Skeletal muscle tissue (tissue), 4 donors: Measurements from ENCODE around the gene UMOD. TPM values are rescaled to one million over a fixed set of nuclear protein-coding genes. Genes with fewer than 3 reads are reported as not detected.
"Not testable (repeated sequence)": the region's sequence is repeated elsewhere in the genome, so short reads cannot be mapped to it uniquely, and the experiment has no call there.

ENCODE experiments used
- H3K27ac ChIP-seq: one replicate; pipeline ENCODE4 v1.7.0; 2013; ENCODE audit warnings: mild to moderate bottlenecking, low read depth, low read length, inconsistent platforms
- H3K27me3 ChIP-seq, 3 donors: one replicate each; pipeline ENCODE4 v1.7.0; 2013; ENCODE audit warnings: low read length in 3 of 3; ENCODE audit not compliant: control insufficient read depth in 3 of 3, insufficient read depth in 3 of 3
- H3K36me3 ChIP-seq, 3 donors: one replicate each; pipeline ENCODE4 v1.7.0; 2013; ENCODE audit warnings: low read length in 3 of 3; ENCODE audit not compliant: control insufficient read depth in 3 of 3, insufficient read depth in 3 of 3
- H3K4me1 ChIP-seq, 3 donors: one replicate each; pipeline ENCODE4 v1.7.0; 2013; ENCODE audit warnings: low read length in 3 of 3, mild to moderate bottlenecking in 3 of 3; ENCODE audit not compliant: control insufficient read depth in 3 of 3, insufficient read depth in 3 of 3
- H3K4me3 ChIP-seq, 3 donors: one replicate each; pipeline ENCODE4 v1.7.0; 2013; ENCODE audit warnings: low read length in 3 of 3
- H3K9ac ChIP-seq, 3 donors: one replicate each; pipeline ENCODE4 v1.7.0; 2013; ENCODE audit warnings: low read length in 3 of 3, mild to moderate bottlenecking in 3 of 3, moderate library complexity in 2 of 3, low read depth in 1 of 3
- H3K9me3 ChIP-seq, 3 donors: one replicate each; pipeline ENCODE4 v1.7.0; 2013; ENCODE audit warnings: low read length in 3 of 3; ENCODE audit not compliant: control insufficient read depth in 3 of 3
- total RNA-seq: library from RNA; depleted of rRNA; stranded (reverse); fragments of >200 nt; gene quantifications from one replicate; pipeline ENCODE4 v1.2.3, GENCODE V29; 2014
- donor health status: Osteomylitis.

UMOD gene
- total RNA-seq, 1 donor from 2014 or later = not detected

DNA sequence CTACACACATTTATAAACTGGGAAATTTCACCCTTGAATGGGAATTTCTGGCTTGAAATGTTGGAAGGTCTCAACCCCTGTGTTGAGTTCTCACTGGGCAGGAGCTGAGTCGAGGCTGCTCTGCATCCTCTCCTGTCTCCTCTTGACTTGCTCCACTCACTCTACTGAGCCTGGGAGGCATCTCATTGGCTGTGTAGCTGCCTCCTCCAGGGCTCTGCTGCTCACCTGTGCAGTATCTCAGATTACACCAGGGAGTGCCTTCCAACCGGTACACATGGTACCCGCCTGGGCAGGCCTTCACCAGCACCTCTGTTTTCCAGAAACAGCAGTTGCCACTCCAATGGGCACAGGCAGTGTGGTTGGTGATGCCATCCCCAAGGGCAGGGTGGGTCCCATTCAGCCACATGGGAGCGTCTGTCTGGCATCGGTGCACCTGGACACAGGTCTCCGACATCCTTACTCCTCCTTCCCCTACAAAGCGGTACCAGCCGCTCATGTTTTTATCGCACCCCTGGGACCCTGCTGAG lies 28.9 kb downstream of the UMOD start:
- no peak overlapping the region for H3K4me3 ChIP-seq
- H3K4me1 ChIP-seq = no peaks in the 10 kb centered on the region
- H3K9me3 ChIP-seq = no peaks in the 10 kb centered on the region
- no peak overlapping the region for H3K9ac ChIP-seq
- no peaks in the 10 kb centered on the region for H3K36me3 ChIP-seq
- peaks cover 0 to 3% (median 3%) of the 10 kb centered on the region in 3 donors for H3K27me3 ChIP-seq
- H3K27ac ChIP-seq = no peak overlapping the region

DNA sequence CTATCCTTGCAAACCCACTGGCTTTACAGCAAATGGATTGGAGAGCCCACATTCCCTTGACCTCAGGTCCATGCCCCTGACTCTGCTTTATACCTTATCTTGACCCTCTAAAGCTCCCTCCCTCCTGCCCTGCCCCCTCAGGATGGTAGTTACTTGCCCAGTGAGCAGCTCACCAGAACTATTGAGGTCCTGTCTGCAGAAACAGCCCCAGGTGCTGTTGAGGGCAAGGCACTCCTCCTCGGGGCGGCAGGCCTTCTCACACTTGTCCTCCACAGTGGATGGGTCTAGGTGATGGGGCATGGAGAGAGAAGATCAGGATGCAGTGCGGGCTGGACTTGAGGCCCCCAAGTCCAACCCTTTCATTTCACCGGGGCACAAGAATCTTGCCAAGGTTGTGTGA lies 29.8 kb downstream of the UMOD start:
- no peak overlapping the region for H3K9ac ChIP-seq
- H3K9me3 ChIP-seq = no peaks in the 10 kb centered on the region

DNA sequence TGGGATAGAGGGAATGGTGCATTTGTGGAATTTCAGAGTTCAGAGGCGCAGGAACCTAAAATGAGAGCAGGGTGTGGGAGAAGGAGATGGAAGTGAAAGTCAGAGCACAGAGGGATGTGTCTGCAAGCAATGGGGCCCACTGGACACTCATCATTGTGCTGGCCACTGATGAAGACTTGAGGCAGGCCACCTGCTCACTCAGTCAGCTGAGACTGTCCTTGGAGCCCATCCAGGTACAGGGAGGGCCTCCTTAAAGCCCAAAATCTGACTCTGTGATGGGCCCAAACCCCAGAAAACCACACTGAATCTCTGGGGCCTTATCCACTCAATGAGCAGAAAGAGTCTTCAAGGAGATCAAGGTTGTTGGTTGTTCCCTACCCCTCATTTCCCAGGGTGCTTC lies 30.8 kb downstream of the UMOD start:
- Histone ChIP-seq H3K27me3 (peaks cover 0 to 4% (median 3%) of the 10 kb centered on the region in 3 donors), H3K4me1 (no peaks in the 10 kb centered on the region)

More for the DNA sequence above, 29.8 kb downstream of the UMOD start:
- H3K4me3 ChIP-seq = no peak overlapping the region
- H3K36me3 ChIP-seq = no peaks in the 10 kb centered on the region
- H3K4me1 ChIP-seq = no peaks in the 10 kb centered on the region
- no peak overlapping the region for H3K27ac ChIP-seq
- peaks cover 0 to 7% (median 3%) of the 10 kb centered on the region in 3 donors for H3K27me3 ChIP-seq

DNA sequence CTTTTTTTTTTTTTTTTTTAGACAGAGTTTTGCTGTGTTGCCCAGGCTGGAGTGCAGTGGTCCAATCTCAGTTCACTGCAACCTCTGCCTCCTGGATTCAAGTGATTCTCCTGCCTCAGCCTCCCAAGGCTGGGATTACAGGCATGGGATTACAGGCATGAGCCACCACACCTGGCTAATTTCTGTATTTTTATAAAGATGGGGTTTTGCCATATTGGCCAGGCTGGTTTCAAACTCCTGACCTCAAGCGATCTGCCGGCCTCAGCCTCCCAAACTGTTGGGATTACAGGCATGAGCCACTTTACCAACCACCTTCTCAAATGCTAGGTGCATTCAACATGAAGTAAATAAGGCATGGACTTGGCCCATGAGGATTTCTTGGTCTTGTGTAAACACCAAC lies 31.5 kb downstream of the UMOD start:
- H3K27me3 ChIP-seq, H3K9ac ChIP-seq, H3K4me1 ChIP-seq, H3K27ac ChIP-seq, H3K9me3 ChIP-seq, H3K4me3 ChIP-seq, H3K36me3 ChIP-seq: not testable (repeated sequence)

More for the DNA sequence above, 30.8 kb downstream of the UMOD start:
- Histone ChIP-seq H3K4me3 (no peak overlapping the region), H3K9me3 (no peaks in the 10 kb centered on the region), H3K36me3 (no peaks in the 10 kb centered on the region), H3K27ac (no peak overlapping the region), H3K9ac (no peak overlapping the region)

GRCh38 chr16:20320592-20320991 lies 31.9 kb downstream of the UMOD start:
- Histone ChIP-seq H3K27me3 (peaks cover 0 to 4% (median 3%) of the 10 kb centered on the region in 3 donors), H3K4me3 (no peak overlapping the region), H3K36me3 (no peaks in the 10 kb centered on the region), H3K9me3 (no peaks in the 10 kb centered on the region), H3K27ac (no peak overlapping the region), H3K9ac (no peak overlapping the region), H3K4me1 (no peaks in the 10 kb centered on the region)

- Histone ChIP-seq H3K27me3 (peaks cover 0 to 4% (median 3%) of the 10 kb centered on the region in 3 donors), H3K4me3 (no peak overlapping the region), H3K4me1 (no peaks in the 10 kb centered on the region)
These were observed 32.3 kb downstream of the UMOD start for GRCh38 chr16:20320178-20320577.

DNA sequence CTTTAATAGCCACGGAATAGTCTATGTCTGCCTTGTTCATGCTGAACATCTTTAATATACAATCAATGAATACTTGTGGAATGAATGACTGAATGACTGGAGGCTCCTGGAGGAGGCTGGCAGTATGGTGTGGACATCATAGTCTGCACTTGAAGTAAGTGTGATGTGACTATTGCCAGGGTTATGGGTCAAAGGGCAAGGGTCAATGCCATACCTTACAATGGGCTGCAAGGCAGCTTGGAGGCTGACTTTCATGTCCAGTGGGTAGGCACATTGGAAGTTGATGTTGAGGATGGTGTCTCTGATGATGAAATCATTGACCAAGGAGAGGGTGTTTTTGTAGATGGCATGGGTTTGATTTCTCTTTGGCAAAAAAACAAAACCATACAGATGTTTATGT lies 33.1 kb downstream of the UMOD start:
- no peaks in the 10 kb centered on the region for H3K4me1 ChIP-seq
- H3K9me3 ChIP-seq = no peaks in the 10 kb centered on the region
- no peak overlapping the region for H3K4me3 ChIP-seq
- H3K27me3 ChIP-seq = peaks cover 0 to 4% (median 3%) of the 10 kb centered on the region in 3 donors
- no peaks in the 10 kb centered on the region for H3K36me3 ChIP-seq
- H3K27ac ChIP-seq = no peak overlapping the region
- H3K9ac ChIP-seq = no peak overlapping the region

More at GRCh38 chr16:20320178-20320577, 32.3 kb downstream of the UMOD start:
- no peaks in the 10 kb centered on the region for H3K36me3 ChIP-seq
- H3K27ac ChIP-seq = no peak overlapping the region
- H3K9me3 ChIP-seq = no peaks in the 10 kb centered on the region
- H3K9ac ChIP-seq = no peak overlapping the region

DNA sequence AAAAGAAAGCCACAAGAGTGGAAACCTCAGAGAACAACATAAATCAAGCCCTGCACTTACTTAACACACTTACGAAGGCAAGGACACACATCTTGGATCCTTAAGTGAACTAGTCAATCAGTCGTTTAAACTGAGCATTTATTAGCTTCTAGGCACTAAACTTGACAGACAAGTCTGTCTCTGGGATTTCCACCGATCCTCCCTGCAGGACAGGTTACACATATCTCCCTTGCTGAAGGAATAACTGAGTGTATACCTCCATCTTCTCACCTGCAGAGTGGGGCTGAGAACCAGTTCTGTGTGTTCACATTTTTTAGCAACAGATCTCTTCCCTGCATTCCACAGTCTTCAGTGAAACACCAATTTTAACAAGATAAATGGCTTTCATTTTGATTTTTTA lies 34.1 kb downstream of the UMOD start:
- Histone ChIP-seq H3K4me3 (no peak overlapping the region), H3K27me3 (peaks cover 0 to 4% (median 0%) of the 10 kb centered on the region in 3 donors), H3K9me3 (no peaks in the 10 kb centered on the region), H3K27ac (no peak overlapping the region), H3K9ac (no peak overlapping the region), H3K4me1 (no peaks in the 10 kb centered on the region), H3K36me3 (no peaks in the 10 kb centered on the region)

DNA sequence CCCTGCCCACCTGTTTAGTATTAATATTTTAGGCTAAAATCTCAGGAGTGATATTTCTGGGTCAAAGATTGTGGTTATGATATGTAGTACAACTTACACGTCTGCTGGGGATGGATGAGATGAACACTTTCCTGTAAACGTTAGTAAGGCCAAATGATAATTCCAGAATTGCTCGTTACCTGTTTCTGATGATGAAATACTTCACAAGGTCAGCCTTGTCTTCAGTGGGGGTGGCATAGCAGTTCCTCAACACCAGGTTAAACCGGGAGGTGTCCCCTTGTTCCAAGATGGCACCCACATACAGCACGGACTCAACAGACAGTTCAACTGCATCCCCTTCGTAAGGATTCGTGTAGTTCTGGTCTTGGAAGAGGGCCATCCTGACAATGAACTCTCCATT lies 34.5 kb downstream of the UMOD start:
- Histone ChIP-seq H3K27me3 (peaks cover 0 to 4% (median 0%) of the 10 kb centered on the region in 3 donors), H3K27ac (no peak overlapping the region), H3K9ac (no peak overlapping the region), H3K4me1 (no peaks in the 10 kb centered on the region), H3K36me3 (no peaks in the 10 kb centered on the region), H3K9me3 (no peaks in the 10 kb centered on the region), H3K4me3 (no peak overlapping the region)

DNA sequence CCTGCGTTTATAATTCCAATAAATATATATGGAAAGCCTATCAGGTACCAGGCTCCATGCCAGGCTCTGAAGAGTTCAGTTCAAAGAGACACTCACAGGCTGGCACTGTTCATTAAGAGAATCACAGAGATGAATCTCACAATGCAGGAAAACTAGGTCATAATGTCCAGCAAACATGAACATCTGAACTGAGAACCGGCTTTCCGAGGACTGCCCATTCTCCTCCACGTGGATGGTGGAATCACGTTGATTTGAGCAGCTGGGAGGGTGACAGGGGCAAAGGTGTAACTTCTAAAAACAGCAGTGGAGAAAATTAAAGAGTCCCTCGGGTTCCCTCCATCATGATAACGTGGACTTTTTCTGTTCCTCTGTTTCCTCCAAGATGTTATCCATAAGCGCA lies 35.4 kb downstream of the UMOD start:
- H3K9ac ChIP-seq = no peak overlapping the region
- H3K4me1 ChIP-seq = no peaks in the 10 kb centered on the region
- H3K9me3 ChIP-seq = no peaks in the 10 kb centered on the region
- H3K27me3 ChIP-seq = peaks cover 0 to 4% (median 0%) of the 10 kb centered on the region in 3 donors
- no peak overlapping the region for H3K27ac ChIP-seq
- no peaks in the 10 kb centered on the region for H3K36me3 ChIP-seq
- no peak overlapping the region for H3K4me3 ChIP-seq
